ENCODE measurements around the gene RAB11FIP5. TPM values are rescaled to one million over a fixed set of nuclear protein-coding genes. Genes with fewer than 3 reads are reported as not detected.

RAB11FIP5 gene
- total and polyA plus RNA-seq, 9 of the 15 experiments (the other 6 are each of a cell fraction or from before 2014, with no cell fraction given), result 1.7 to 14.4 (median 6.4) TPM

- Histone ChIP-seq H2AFZ (ENCODE audit: low read depth, low read length) (no peak overlapping the region), H4K20me1 (replicated peaks; ENCODE audit: control insufficient read depth, insufficient read depth, low read length) (peaks cover 26% of the 10 kb centered on the region), H3K79me2 (ENCODE audit: control insufficient read depth, insufficient read depth, low read length) (peaks cover 26% of the 10 kb centered on the region), H3K27ac (ENCODE audit: extremely low read depth, low read depth, low read length) (no peak overlapping the region), H3K4me1 (replicated peaks in 1 of 2; ENCODE audit: control insufficient read depth in 2 of 2, insufficient read depth in 2 of 2, low read length in 2 of 2) (peaks cover 14 to 20% of the 10 kb centered on the region in 2 experiments), H3K36me3 (ENCODE audit: control insufficient read depth, insufficient read depth, low read length) (no peaks in the 10 kb centered on the region), H3K9ac (ENCODE audit: insufficient read depth in 1 of 2, low read depth in 2 of 2, low read length in 2 of 2) (peak overlapping the region in 1 of 2 experiments; percentile 53; a peak in 2 of 4 replicates), H3K4me2 (ENCODE audit: insufficient read depth, low read length) (no peak overlapping the region), H3K9me3 (replicated peaks; ENCODE audit: control insufficient read depth, insufficient read depth, low read depth, low read length) (no peaks in the 10 kb centered on the region), H3K9me1 (ENCODE audit: control insufficient read depth, insufficient read depth, low read length) (no peaks in the 10 kb centered on the region), H3K4me3 (no peak overlapping the region), H3K27me3 (ENCODE audit: control insufficient read depth in 2 of 2, insufficient read depth in 2 of 2, low read length in 2 of 2) (no peaks in the 10 kb centered on the region)
- intact Hi-C loops (cut with micrococcal nuclease), result no loop called here
- DNase-seq (ENCODE audit: extremely low read depth in 1 of 4, low spot score in 3 of 4) (no peak), ATAC-seq (no peak), FAIRE-seq (no peak)
- no TSS peak for BruUV-seq (replicated peaks)
- TF ChIP-seq ZNF699 (CRISPR knock-in tag; IDR thresholded peaks at IDR 0.05; ENCODE audit: insufficient replicate concordance) (no peak), CCAR2 (IDR thresholded peaks at IDR 0.05; ENCODE audit: low read depth, low read length) (no peak), KLF6 (CRISPR knock-in tag; IDR thresholded peaks at IDR 0.05; ENCODE audit: borderline replicate concordance) (no peak), ZFP30 (CRISPR knock-in tag; IDR thresholded peaks at IDR 0.05; ENCODE audit: borderline replicate concordance) (no peak), ZNF184 (CRISPR knock-in tag; IDR thresholded peaks at IDR 0.05) (no peak), PATZ1 (CRISPR knock-in tag; IDR thresholded peaks at IDR 0.05; ENCODE audit: borderline replicate concordance) (no peak), TBL1XR1 (IDR thresholded peaks at IDR 0.05; ENCODE audit: low read length in 2 of 2) (no peak), ZNF316 (IDR thresholded peaks at IDR 0.05) (no peak), NCOA1 (IDR thresholded peaks at IDR 0.05; ENCODE audit: low read depth) (no peak), BACH1 (tag; IDR thresholded peaks at IDR 0.05) (no peak), FOXM1 (IDR thresholded peaks at IDR 0.05; ENCODE audit: low read depth) (no peak), FOXM1 (CRISPR knock-in tag; IDR thresholded peaks at IDR 0.05; ENCODE audit: low read depth) (no peak), PML (IDR thresholded peaks at IDR 0.05; ENCODE audit: low read length) (no peak), JUN (IDR thresholded peaks at IDR 0.05; ENCODE audit: borderline replicate concordance, low read depth, low read length) (no peak), JUN (CRISPR knock-in tag; IDR thresholded peaks at IDR 0.05; ENCODE audit: borderline replicate concordance) (no peak)
- in situ Hi-C loops (cut with MboI), result no loop called here
- ChIA-PET CTCF (ENCODE audit: low intra/inter-chr PET ratio) (no interaction called here), POLR2A (interaction anchor here (0.6 to 1.0 kb wide), 3 partner anchors 13 to 134 kb away, joined by 3 to 4 read pairs (median 3); no protein-coding TSS in a partner anchor)
- WGBS (ENCODE audit: insufficient coverage, low coverage, missing lambda C conversion rate), result 45% methylated on average over 11 of the region's 12 CpGs
Measured at GRCh38 chr2:73107211-73107926, 5.4 kb downstream of the RAB11FIP5 start.
